ENCODE measurements around the gene HS3ST1. TPM values are rescaled to one million over a fixed set of nuclear protein-coding genes. Genes with fewer than 3 reads are reported as not detected.

Gene HS3ST1
- total RNA-seq, 2 experiments from 2014 or later, result not detected

DNA sequence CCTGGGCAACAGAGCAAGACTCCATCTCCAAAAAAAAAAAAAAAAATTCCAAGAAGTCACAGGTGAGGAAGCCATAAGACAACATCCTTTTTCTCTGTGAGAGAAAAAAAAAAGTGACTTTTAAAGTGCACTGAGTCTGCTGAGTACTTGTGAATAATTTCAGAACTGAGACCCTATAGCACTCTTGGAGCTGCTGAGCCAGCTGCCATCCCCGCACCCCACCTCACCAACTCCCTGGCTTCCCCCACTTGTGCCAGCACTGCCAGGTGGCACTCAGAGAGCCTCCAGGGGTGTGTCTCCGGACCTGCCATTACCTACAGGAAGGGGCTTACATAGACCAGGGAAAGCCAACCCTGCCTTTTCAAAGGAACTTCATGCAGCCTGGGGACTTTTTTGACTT, 39.2 kb upstream of the HS3ST1 start:
- DNase-seq (no peak), ATAC-seq (ENCODE audit: poor library complexity) (no peak)
- CTCF ChIA-PET, result no interaction called here
- H3K36me3 ChIP-seq (ENCODE audit: insufficient read depth, low read length), result no peaks in the 10 kb centered on the region
- TF ChIP-seq, protein P1, sequence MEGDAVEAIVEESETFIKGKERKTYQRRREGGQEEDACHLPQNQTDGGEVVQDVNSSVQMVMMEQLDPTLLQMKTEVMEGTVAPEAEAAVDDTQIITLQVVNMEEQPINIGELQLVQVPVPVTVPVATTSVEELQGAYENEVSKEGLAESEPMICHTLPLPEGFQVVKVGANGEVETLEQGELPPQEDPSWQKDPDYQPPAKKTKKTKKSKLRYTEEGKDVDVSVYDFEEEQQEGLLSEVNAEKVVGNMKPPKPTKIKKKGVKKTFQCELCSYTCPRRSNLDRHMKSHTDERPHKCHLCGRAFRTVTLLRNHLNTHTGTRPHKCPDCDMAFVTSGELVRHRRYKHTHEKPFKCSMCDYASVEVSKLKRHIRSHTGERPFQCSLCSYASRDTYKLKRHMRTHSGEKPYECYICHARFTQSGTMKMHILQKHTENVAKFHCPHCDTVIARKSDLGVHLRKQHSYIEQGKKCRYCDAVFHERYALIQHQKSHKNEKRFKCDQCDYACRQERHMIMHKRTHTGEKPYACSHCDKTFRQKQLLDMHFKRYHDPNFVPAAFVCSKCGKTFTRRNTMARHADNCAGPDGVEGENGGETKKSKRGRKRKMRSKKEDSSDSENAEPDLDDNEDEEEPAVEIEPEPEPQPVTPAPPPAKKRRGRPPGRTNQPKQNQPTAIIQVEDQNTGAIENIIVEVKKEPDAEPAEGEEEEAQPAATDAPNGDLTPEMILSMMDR (IDR thresholded peaks at IDR 0.05), result no peak
- POLR2A ChIA-PET, result interaction anchor here (0.6 kb wide), 1 partner anchor 20 kb away, joined by 3 read pairs; no protein-coding TSS in a partner anchor
- Mint-ChIP-seq H3K4me3 (no peak overlapping the region), H3K27ac (no peak overlapping the region), H3K9me3 (no peaks in the 10 kb centered on the region), H3K27me3 (no peaks in the 10 kb centered on the region), H3K36me3 (ENCODE audit: low read depth) (no peaks in the 10 kb centered on the region), H3K4me1 (ENCODE audit: low read depth) (peaks cover 32% of the 10 kb centered on the region)
- H3K27me3 ChIP-seq (ENCODE audit: control insufficient read depth in 1 of 2, insufficient read depth in 2 of 2, low read length in 2 of 2), result no peaks in the 10 kb centered on the region
- H3K9me3 ChIP-seq (ENCODE audit: control insufficient read depth in 1 of 2, insufficient read depth in 1 of 2, low read length in 2 of 2), result no peaks in the 10 kb centered on the region
- H3K27ac ChIP-seq (ENCODE audit: low read depth in 1 of 2, low read length in 2 of 2), result no peak overlapping the region
- intact Hi-C loops (cut with DNase I, micrococcal nuclease), result no loop called here
- no peak overlapping the region for H3K4me3 ChIP-seq (ENCODE audit: low read length)
- peaks cover 26% of the 10 kb centered on the region for H3K4me1 ChIP-seq (ENCODE audit: insufficient read depth, low read length)

DNA sequence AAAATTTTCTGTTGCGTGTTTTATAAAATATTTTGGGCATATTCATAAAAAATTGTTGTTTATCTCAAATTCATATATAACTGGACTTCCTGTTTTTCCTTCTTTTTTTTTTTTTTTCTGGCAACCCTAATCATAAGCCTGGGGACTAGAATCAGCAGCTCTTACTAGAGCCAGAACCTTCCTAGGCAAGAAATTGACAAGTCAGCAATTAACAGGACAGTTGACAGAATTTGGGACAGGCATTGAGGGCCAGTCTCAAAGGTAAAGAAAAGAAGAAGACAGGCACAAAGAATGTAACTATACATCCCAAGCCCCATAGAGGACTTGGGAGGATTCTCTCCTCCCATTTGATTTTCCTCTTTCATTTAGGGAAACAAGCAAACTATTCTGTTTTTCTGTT, 35.0 kb upstream of the HS3ST1 start:
- peaks cover 12% of the 10 kb centered on the region for H3K9me3 Mint-ChIP-seq
- no peak overlapping the region for H3K4me3 Mint-ChIP-seq
- no peaks in the 10 kb centered on the region for H3K36me3 Mint-ChIP-seq (ENCODE audit: low read depth)
- POLR2A ChIA-PET, result no interaction called here
- no peaks in the 10 kb centered on the region for H3K4me1 Mint-ChIP-seq (ENCODE audit: low read depth)
- Histone ChIP-seq H3K36me3 (ENCODE audit: insufficient read depth, low read length) (no peaks in the 10 kb centered on the region), H3K4me1 (ENCODE audit: insufficient read depth, low read length) (peaks cover 5% of the 10 kb centered on the region), H3K4me3 (ENCODE audit: low read length) (no peak overlapping the region), H3K27me3 (ENCODE audit: control insufficient read depth in 1 of 2, insufficient read depth in 2 of 2, low read length in 2 of 2) (no peaks in the 10 kb centered on the region), H3K27ac (ENCODE audit: low read depth in 1 of 2, low read length in 2 of 2) (no peak overlapping the region), H3K9me3 (ENCODE audit: control insufficient read depth in 1 of 2, insufficient read depth in 1 of 2, low read length in 2 of 2) (peaks cover 4 to 7% of the 10 kb centered on the region in 2 experiments)
- no peak for DNase-seq
- H3K27ac Mint-ChIP-seq, result no peak overlapping the region
- CTCF ChIA-PET, result no interaction called here
- TF ChIP-seq, protein P1 (IDR thresholded peaks at IDR 0.05), result no peak
- no peak for ATAC-seq (ENCODE audit: poor library complexity)
- intact Hi-C loops (cut with DNase I, micrococcal nuclease), result no loop called here
- H3K27me3 Mint-ChIP-seq, result peaks cover 5% of the 10 kb centered on the region

DNA sequence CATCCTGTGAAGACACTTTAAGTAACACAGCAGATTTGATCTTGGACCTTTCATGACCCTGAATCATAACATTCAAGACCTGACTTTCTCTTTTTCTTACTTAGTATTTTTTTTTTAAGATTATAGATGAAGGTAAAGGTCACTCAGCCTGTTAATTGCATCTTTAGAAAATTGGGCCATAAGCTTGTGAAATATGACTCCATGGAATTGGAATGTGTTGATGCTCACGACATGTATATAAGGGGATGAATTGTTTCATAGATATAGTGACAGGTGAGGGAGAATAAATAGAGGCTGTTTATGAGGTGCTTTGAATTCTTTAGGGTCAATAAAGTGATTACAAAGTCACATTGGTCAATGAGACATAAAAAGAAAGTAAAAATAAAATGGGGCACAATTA, 27.7 kb upstream of the HS3ST1 start:
- Histone ChIP-seq H3K9me3 (ENCODE audit: control insufficient read depth in 1 of 2, insufficient read depth in 1 of 2, low read length in 2 of 2) (peaks cover 4 to 7% of the 10 kb centered on the region in 2 experiments), H3K27ac (ENCODE audit: low read depth in 1 of 2, low read length in 2 of 2) (no peak overlapping the region), H3K4me3 (ENCODE audit: low read length) (no peak overlapping the region), H3K36me3 (ENCODE audit: insufficient read depth, low read length) (no peaks in the 10 kb centered on the region), H3K27me3 (ENCODE audit: control insufficient read depth in 1 of 2, insufficient read depth in 2 of 2, low read length in 2 of 2) (no peaks in the 10 kb centered on the region), H3K4me1 (ENCODE audit: insufficient read depth, low read length) (no peaks in the 10 kb centered on the region)
- no peak overlapping the region for H3K4me3 Mint-ChIP-seq
- CTCF ChIA-PET, result no interaction called here
- POLR2A ChIA-PET, result no interaction called here
- TF ChIP-seq, protein P1 (IDR thresholded peaks at IDR 0.05), result no peak
- H3K27me3 Mint-ChIP-seq, result no peaks in the 10 kb centered on the region
- no peaks in the 10 kb centered on the region for H3K36me3 Mint-ChIP-seq (ENCODE audit: low read depth)
- DNase-seq (no peak), ATAC-seq (ENCODE audit: poor library complexity) (no peak)
- H3K4me1 Mint-ChIP-seq (ENCODE audit: low read depth), result peaks cover 6% of the 10 kb centered on the region
- H3K9me3 Mint-ChIP-seq, result peaks cover 8% of the 10 kb centered on the region
- intact Hi-C loops (cut with DNase I, micrococcal nuclease), result no loop called here
- H3K27ac Mint-ChIP-seq, result no peak overlapping the region
